ENCODE results near the gene SH2B3. TPM values are rescaled to one million over a fixed set of nuclear protein-coding genes. Genes with fewer than 3 reads are reported as not detected.

Gene SH2B3
- total and polyA plus RNA-seq, 8 donors: 2.5 to 21.7 (median 8.8) TPM

DNA sequence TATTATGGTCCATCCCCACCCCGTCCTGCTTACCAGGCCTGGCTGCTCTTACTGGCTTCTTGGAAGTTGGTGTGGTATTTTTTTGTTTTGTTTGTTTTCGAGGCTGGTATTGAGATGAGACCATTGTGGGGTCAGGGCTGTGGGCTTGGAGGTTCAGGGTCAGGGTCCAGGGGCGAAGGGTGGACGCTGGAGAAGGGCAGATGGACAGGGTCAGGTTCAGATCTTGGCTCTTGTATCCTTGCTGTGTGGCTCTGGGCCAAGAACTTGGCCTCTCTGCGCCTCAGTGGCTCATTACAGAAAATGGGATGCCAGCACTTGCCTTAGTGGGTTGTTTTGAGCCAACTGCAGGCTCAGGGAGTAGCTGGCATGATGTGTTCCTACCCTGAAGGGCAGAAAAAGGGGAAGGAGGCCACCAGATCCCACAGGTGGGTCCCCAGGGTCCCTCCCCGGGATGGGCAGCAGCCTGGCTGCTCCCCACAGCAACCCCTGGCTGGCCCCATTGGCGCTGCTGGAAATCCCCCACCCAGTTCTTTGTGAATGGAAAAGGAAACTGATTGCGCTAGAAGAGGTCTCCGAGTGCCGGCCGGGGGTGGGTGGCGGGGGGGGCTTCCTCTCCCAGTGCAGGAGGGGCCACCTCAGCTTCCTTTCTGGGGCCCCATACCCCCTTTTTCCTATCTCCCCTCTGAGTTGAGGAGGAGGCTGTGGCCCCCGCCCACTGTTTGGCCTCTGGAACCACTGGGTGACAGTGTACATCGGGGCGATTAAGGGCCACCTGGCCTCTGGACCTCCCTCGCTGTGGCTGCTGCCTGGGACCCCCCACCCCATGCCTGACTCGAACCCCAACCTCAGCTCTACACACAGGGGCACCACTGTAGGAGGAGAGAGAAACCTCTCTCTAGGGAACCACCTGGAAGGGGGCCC, 25.0 kb downstream of the SH2B3 start:
- Histone ChIP-seq H3K27ac (peak overlapping the region; percentile 49 to 83 (median 78)), H3K4me1 (peaks cover 50 to 99% (median 78%) of the 10 kb centered on the region in 4 donors), H3K27me3 (no peaks in the 10 kb centered on the region), H3K4me3 (peak overlapping the region in 2 of 4 donors; percentile 0 to 25), H3K36me3 (no peaks in the 10 kb centered on the region), H3K9me3 (no peaks in the 10 kb centered on the region)
- intact Hi-C loops (cut with DNase I; ENCODE audit: low total_unique reads): no loop called here
- TF ChIP-seq POLR2A (IDR thresholded peaks at IDR 0.05) (no peak), POLR2AphosphoS5 (IDR thresholded peaks at IDR 0.05) (no peak), EP300 (IDR thresholded peaks at IDR 0.05) (no peak)
- TF ChIP-seq, protein P1, sequence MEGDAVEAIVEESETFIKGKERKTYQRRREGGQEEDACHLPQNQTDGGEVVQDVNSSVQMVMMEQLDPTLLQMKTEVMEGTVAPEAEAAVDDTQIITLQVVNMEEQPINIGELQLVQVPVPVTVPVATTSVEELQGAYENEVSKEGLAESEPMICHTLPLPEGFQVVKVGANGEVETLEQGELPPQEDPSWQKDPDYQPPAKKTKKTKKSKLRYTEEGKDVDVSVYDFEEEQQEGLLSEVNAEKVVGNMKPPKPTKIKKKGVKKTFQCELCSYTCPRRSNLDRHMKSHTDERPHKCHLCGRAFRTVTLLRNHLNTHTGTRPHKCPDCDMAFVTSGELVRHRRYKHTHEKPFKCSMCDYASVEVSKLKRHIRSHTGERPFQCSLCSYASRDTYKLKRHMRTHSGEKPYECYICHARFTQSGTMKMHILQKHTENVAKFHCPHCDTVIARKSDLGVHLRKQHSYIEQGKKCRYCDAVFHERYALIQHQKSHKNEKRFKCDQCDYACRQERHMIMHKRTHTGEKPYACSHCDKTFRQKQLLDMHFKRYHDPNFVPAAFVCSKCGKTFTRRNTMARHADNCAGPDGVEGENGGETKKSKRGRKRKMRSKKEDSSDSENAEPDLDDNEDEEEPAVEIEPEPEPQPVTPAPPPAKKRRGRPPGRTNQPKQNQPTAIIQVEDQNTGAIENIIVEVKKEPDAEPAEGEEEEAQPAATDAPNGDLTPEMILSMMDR (IDR thresholded peaks at IDR 0.05): no peak
- peak in 1 of 2 donors; percentile 69 for DNase-seq
- WGBS, 5 donors: 21 to 41% (median 36%) methylated on average over 12 to 17 of the region's 17 CpGs

DNA sequence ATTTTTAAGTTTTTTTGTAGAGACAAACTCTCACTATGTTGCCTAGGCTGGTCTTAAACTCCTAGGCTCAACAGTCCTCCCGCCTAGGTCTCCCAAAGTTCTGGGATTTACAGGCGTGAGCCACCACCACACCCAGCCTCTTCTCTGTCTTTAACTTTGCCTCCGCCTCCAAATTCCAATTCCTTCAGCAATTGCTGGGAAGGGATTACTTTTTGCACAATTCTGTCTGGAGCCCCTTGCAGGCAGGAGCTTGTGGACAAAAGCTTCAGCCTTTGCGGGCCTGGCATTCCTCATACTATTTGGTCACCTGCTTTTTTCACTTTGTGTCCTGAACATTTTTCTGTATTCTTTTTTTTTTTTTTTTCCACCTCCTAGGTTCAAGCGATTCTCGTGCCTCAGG, 26.0 kb downstream of the SH2B3 start:
- DNase-seq: no peak
- H3K27ac ChIP-seq: peak overlapping the region; percentile 8 to 83 (median 78)
- WGBS, 5 donors: 77 to 86% (median 80%) methylated on average over 6 of the region's 6 CpGs
- H3K36me3 ChIP-seq: no peaks in the 10 kb centered on the region
- intact Hi-C loops (cut with DNase I; ENCODE audit: low total_unique reads): no loop called here
- TF ChIP-seq POLR2AphosphoS5 (IDR thresholded peaks at IDR 0.05) (no peak), EP300 (IDR thresholded peaks at IDR 0.05) (no peak), POLR2A (IDR thresholded peaks at IDR 0.05) (no peak)
- TF ChIP-seq, protein P1 (IDR thresholded peaks at IDR 0.05): no peak
- H3K27me3 ChIP-seq: no peaks in the 10 kb centered on the region
- peaks cover 57 to 99% (median 79%) of the 10 kb centered on the region in 4 donors for H3K4me1 ChIP-seq
- no peak overlapping the region for H3K4me3 ChIP-seq
- H3K9me3 ChIP-seq: no peaks in the 10 kb centered on the region

GRCh38 chr12:111434049-111434448, 28.3 kb downstream of the SH2B3 start:
- no peak for TF ChIP-seq POLR2AphosphoS5 (IDR thresholded peaks at IDR 0.05)
- peaks cover 67 to 100% (median 82%) of the 10 kb centered on the region in 4 donors for H3K4me1 ChIP-seq

DNA sequence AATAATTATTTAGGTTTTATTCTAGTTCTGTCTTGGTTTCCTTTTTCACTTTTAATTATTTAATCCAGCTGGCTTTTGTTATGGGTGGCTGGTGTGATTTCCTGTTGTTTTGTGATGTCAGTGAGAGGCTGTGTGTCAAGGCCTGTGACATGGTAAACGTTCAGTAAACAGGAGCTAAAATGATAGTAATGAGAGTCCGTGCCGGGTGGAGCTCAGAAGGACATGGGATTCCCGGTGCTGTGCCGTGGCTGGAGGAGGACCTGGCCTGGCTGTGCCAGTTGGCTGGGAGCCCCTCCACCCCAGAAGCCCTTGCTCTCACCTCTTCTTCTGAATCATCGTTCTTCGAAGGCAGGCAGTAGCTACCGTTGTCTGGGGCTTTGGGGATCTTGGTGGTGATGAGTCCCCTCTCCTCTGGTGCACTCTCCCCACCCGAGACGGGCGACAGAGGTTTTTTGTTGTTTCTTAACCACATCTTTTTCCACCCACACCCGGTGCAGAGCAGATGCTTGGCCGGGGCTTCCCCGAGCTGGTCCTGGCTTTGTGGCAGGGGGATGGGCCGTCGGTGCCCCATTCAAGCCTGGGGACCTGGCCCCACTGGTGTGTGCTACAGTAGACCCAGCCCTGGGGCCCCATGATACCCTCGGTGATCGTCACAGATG, 29.1 kb downstream of the SH2B3 start:
- Histone ChIP-seq H3K9me3 (no peaks in the 10 kb centered on the region), H3K27me3 (no peaks in the 10 kb centered on the region), H3K4me3 (peak overlapping the region in 2 of 4 donors; percentile 1 to 11), H3K36me3 (peaks cover 0 to 5% (median 2%) of the 10 kb centered on the region in 4 donors), H3K4me1 (peaks cover 59 to 100% (median 80%) of the 10 kb centered on the region in 4 donors), H3K27ac (peak overlapping the region; percentile 65 to 83 (median 70))
- peak in 1 of 2 donors; percentile 75 for DNase-seq
- TF ChIP-seq EP300 (IDR thresholded peaks at IDR 0.05): no peak
- TF ChIP-seq POLR2AphosphoS5 (IDR thresholded peaks at IDR 0.05): peak in 1 of 3 donors; percentile 4
- 10 to 21% (median 15%) methylated on average over 16 to 18 of the region's 18 CpGs for WGBS, 5 donors
- intact Hi-C loops (cut with DNase I; ENCODE audit: low total_unique reads): no loop called here

More at GRCh38 chr12:111434049-111434448, 28.3 kb downstream of the SH2B3 start:
- H3K36me3 ChIP-seq: no peaks in the 10 kb centered on the region
- 8 to 34% (median 20%) methylated on average over 3 of the region's 3 CpGs for WGBS, 5 donors
- H3K27ac ChIP-seq: peak overlapping the region in 4 of 5 donors; percentile 69 to 83 (median 76)
- DNase-seq: no peak
- intact Hi-C loops (cut with DNase I; ENCODE audit: low total_unique reads): no loop called here
- no peaks in the 10 kb centered on the region for H3K9me3 ChIP-seq
- H3K27me3 ChIP-seq: no peaks in the 10 kb centered on the region
- no peak overlapping the region for H3K4me3 ChIP-seq

DNA sequence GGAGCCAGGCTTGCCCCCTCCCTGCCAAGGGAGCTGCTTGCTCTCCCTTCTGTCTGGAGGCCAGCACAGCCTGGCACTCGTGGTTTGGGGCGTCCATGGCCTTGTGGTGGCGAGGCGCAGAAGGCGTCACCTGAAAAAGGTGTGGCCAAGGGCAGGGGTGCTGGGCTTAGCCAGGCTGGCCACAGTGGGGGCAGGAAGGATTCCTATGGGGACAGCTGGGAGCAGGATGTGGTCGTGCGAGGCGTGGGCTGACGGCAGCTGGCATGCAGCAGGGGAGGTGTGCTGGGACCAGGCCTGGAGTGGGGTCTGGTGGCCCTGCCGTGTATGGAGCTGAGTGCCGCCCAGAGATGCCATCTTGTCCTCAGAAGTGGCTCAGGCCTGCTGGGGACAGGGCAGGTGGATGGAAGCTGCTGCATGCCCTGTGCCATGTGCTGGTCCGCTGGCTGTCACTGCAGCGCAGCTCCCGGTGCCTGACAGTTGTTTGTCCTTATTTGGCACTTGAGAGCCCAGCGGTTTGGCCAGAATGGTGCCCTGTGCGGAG, 30.0 kb downstream of the SH2B3 start:
- Histone ChIP-seq H3K27me3 (no peaks in the 10 kb centered on the region), H3K4me1 (peaks cover 52 to 100% (median 82%) of the 10 kb centered on the region in 4 donors), H3K27ac (peak overlapping the region in 4 of 5 donors; percentile 69 to 83 (median 76)), H3K36me3 (peaks cover 0 to 14% (median 8%) of the 10 kb centered on the region in 4 donors), H3K9me3 (no peaks in the 10 kb centered on the region), H3K4me3 (no peak overlapping the region)
- 59 to 70% (median 65%) methylated on average over 15 to 16 of the region's 16 CpGs for WGBS, 5 donors
- no peak for DNase-seq
- no peak for TF ChIP-seq EP300 (IDR thresholded peaks at IDR 0.05)
- TF ChIP-seq POLR2AphosphoS5 (IDR thresholded peaks at IDR 0.05): no peak
- no peak for TF ChIP-seq POLR2A (IDR thresholded peaks at IDR 0.05)
- TF ChIP-seq, protein P1 (IDR thresholded peaks at IDR 0.05): no peak
- intact Hi-C loops (cut with DNase I; ENCODE audit: low total_unique reads): no loop called here
